ENCODE results near the gene NFAT5.
A peak's percentile ranks its signal among the peaks of the same experiment; 100 is the strongest.
"Not testable (repeated sequence)": the region's sequence is repeated elsewhere in the genome, so short reads cannot be mapped to it uniquely, and the experiment has no call there.

The NFAT5 gene, protein sequence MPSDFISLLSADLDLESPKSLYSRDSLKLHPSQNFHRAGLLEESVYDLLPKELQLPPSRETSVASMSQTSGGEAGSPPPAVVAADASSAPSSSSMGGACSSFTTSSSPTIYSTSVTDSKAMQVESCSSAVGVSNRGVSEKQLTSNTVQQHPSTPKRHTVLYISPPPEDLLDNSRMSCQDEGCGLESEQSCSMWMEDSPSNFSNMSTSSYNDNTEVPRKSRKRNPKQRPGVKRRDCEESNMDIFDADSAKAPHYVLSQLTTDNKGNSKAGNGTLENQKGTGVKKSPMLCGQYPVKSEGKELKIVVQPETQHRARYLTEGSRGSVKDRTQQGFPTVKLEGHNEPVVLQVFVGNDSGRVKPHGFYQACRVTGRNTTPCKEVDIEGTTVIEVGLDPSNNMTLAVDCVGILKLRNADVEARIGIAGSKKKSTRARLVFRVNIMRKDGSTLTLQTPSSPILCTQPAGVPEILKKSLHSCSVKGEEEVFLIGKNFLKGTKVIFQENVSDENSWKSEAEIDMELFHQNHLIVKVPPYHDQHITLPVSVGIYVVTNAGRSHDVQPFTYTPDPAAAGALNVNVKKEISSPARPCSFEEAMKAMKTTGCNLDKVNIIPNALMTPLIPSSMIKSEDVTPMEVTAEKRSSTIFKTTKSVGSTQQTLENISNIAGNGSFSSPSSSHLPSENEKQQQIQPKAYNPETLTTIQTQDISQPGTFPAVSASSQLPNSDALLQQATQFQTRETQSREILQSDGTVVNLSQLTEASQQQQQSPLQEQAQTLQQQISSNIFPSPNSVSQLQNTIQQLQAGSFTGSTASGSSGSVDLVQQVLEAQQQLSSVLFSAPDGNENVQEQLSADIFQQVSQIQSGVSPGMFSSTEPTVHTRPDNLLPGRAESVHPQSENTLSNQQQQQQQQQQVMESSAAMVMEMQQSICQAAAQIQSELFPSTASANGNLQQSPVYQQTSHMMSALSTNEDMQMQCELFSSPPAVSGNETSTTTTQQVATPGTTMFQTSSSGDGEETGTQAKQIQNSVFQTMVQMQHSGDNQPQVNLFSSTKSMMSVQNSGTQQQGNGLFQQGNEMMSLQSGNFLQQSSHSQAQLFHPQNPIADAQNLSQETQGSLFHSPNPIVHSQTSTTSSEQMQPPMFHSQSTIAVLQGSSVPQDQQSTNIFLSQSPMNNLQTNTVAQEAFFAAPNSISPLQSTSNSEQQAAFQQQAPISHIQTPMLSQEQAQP (N-terminal part only)

DNA sequence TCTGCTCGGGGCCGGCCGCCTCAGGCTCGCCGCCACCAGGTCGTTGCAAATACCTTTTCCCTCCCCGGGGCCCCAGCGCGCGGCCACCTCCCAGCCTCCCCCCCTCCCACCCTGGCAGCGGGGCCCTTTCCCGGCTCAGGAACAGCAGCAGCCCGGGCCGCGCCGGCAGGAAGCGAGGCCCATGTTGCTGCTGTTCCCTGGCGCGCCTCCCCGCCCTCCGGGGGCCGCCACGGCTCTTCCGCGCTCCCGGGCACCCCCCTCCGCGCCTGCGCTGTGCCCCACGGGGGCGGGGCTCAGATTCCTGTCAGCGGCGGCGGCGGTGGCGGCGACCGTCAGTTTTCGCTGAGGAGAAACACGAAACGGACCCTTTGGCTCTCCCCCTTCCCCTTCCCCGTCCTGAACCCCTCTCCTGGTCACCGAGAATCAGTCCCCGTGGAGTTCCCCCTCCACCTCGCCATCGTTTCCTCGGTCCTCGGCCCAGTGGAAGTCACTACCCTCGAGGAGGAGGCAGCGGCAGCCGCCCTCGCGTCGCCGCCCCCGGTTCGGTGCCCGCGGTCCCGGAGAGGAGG lies at the start of gene NFAT5:
NFAT5 (plus strand) TSS at position 296 of the 569 bp plus-strand sequence. CDS start 336 bp downstream, outside the sequence.
- DNase-seq (ENCODE audit: low read depth in 1 of 2, low spot score in 1 of 2): peak; percentile 82 to 94

DNA sequence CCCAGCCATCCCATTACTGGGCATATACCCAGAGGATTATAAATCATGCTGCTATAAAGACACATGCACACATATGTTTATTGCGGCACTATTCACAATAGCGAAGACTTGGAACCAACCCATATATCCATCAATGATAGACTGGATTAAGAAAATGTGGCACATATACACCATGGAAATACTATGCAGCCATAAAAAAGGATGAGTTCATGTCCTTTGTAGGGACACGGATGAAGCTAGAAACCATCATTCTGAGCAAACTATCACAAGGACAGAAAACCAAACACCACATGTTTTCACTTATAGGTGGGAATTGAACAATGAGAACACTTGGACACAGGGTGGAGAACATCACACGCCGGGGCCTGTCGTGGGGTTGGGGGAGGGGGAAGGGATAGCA lies 47.9 kb upstream of the NFAT5 start:
- DNase-seq (ENCODE audit: low read depth in 1 of 2, low spot score in 1 of 2): not testable (repeated sequence)

DNA sequence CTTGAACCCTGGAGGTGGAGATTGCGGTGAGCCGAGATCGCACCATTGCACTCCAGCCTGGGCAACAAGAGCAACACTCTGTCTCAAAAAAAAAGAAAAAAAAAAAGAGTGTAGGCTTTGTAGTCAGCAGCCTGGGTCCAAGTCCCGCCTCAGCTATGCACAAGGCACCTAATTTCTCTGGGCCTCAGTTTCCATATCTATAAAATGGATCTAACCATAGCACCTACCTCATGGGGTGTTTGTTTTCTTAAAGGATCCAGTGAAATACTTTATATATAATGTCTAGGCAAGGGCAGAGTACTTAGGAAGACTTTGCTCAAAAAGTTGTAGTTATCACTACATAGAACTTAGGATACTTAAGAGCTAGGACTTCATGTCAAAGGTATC lies 45.4 kb upstream of the NFAT5 start:
- DNase-seq (ENCODE audit: low read depth in 1 of 2, low spot score in 1 of 2): no peak

DNA sequence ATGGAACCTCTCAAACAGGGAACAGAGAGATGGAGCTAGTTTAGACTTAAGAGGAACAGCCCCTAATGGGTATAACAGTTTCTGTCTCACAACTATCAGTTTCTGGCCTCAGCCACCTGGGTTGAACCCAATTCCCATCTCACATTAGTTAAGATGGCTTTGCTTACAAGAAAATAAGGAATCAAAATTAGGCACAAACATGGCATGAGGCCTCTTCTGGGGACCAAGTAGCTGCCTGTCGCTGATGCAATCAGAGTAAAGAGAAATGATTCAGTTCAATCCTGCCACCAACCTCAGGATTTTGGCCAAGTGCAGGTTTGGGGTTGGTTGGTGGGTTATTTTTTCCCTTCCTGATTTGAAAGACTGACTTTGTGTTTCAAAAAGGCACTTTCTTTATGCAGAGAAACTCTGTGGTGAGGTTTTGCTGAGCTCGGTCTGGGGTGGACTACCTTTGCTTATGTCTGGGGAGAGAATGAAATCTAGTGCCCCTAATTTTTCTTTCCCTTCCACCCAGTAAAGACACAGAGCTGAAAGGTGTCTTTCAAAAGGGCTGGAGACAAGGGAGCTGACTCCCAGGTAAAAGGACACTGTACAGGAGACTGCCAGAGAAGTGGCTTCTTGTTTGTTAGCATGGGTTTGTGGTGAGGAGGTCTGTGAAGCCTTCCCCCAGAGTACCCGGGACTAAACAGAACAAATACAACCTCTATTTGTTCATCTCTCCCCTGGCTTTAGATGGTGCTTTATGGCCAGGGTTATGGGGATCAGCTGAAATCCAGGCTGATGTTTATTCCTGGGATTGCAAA lies 44.8 kb upstream of the NFAT5 start:
- DNase-seq (ENCODE audit: low read depth in 1 of 2, low spot score in 1 of 2): no peak

DNA sequence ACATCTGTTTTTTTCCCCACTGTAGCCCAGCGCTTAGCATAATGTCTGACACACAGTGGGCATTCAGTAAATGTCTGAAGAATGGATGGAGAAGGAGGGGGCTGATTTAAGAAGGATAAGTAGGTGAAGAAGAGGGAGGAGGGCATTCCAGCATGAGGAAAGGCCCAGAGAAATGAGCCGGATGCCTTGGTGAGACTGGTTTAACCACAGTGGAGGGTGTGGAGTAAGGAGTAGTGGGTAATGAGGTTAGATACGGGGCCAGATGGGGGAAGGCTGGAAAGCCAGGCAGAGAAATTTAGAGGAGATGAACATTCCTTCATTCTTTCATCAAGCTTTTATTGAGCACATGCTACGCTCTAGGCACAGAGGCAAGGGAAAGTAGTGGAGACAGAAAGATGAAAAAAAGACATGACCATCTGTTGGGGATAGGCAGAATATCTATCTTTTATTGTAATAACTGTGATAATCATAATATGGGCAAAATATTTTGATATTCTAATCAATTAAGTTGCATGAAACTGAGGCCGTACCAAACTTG lies 43.7 kb upstream of the NFAT5 start:
- DNase-seq (ENCODE audit: low read depth in 1 of 2, low spot score in 1 of 2): no peak

DNA sequence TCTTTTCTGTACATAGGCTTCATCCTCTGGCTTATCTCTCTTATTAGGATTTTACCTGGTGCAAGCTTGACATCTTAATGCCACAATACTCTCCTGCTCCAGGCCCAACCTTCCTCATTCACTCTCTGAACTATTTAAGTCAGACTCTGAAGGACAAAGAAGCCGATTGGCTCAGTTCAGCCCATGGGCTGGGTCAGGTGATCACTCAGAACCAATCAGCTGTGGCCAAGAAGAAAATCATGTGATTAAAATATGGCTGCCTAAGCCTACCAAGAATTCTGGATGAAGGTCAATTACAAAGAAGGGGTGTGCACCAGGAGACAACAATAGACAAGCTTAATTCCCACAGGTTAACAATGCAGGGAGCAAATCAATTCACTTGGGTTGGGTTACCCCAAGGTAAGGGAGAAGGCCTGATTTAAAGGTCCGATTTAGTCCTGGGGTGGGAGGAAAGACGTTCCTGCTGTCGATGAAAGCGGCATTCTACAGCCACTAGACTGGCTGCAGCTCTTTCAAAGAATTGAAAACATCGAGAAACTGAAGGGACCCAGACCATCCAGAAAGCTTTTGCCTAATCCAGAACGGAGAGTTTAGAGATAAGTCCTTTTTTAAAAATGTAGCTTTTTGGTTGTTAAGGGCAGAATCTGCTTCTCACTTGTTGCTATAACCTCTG lies 42.9 kb upstream of the NFAT5 start:
- DNase-seq (ENCODE audit: low read depth in 1 of 2, low spot score in 1 of 2): no peak

DNA sequence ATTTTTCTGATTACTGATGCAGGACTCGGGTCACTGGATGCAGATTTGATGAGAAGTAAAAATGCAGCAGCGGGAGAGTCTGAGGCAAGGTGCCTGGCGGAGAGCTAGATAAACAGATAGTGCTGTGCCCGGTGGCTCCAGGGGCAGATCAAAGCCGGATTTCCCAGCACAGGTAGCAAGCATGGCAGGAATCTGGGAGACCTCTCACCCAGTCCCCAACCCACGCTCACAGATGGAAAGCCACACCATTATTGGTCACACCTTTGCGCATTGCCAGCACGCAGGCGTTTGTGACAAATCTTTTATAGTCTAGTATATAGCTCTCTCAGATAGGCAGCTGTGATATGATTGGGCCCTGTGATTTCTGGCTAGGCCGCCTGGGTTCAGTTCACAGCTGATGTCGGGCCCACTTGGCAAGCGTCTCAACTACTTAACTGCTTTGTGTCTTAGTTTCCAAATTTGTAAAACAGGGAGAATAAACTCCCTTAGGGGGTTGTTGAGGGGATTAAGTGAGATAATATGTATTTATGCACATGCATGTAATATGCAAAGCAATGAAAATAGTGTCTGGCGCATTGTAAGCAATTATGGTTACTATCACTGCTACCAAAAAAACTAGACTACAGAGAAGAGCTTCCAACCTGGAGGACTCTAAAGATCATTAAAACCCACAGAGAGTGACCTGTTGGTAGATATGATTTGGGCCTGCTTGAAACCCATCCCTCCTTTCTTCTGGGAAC lies 42.0 kb upstream of the NFAT5 start:
- no peak for DNase-seq (ENCODE audit: low read depth in 1 of 2, low spot score in 1 of 2)

DNA sequence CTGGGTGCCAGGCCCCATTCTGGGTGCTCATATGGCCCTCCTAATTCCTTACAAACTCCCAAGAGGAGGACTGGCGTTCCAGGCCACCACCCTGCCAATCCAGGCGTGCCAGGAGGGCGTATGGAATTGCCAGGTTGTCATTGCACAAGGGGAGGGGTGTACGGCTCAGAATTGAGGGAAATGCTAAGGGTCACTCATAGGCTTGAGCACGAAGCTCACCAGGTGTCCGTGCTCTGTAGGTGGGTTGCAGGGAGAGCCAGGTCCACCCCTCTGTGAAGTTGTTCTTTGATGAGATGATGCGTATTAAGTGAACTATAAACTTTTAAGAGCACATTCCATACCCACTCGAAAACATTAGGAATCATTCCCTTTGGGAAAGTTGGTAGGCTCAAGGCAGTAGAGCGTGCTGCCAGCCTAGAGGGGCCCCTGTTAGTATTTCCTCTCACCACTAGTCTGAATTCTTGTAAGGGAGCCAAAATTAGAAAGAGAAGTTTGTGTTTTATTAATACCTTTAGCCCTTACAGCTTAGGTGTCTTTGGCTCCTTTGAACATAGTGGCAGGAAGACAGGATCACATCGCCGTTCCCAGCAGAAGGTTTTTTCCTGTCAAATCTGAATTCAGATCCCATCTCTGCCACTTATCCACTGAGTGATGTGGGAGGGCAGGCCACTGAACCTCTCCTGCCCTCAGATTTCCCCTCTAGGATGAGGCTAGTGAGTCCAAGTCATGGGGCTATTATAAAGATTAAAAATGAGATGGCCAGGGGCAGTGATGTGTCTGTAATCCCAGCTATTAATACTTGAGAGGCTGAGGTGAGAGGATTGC lies 38.7 kb upstream of the NFAT5 start:
- DNase-seq (ENCODE audit: low read depth in 1 of 2, low spot score in 1 of 2): no peak

DNA sequence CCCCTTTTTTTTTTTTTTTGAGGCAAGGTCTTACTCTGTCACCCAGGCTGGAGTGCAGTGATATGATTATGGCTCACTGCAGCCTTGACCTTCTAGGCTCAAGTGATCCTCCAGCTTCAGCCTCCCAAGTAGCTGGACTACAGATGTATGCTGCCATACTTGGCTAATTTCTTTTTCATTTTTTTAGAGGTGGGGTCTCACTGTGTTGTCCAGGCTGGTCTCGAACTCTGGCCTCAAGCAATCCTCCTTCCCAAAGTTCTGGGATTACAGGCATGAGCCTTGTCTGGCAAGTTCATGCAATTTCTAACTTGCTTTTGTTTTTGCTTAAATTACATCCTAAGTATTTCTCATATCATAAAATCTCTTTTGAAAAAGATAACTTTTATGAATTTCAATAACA lies 33.8 kb upstream of the NFAT5 start:
- no peak for DNase-seq (ENCODE audit: low read depth in 1 of 2, low spot score in 1 of 2)

DNA sequence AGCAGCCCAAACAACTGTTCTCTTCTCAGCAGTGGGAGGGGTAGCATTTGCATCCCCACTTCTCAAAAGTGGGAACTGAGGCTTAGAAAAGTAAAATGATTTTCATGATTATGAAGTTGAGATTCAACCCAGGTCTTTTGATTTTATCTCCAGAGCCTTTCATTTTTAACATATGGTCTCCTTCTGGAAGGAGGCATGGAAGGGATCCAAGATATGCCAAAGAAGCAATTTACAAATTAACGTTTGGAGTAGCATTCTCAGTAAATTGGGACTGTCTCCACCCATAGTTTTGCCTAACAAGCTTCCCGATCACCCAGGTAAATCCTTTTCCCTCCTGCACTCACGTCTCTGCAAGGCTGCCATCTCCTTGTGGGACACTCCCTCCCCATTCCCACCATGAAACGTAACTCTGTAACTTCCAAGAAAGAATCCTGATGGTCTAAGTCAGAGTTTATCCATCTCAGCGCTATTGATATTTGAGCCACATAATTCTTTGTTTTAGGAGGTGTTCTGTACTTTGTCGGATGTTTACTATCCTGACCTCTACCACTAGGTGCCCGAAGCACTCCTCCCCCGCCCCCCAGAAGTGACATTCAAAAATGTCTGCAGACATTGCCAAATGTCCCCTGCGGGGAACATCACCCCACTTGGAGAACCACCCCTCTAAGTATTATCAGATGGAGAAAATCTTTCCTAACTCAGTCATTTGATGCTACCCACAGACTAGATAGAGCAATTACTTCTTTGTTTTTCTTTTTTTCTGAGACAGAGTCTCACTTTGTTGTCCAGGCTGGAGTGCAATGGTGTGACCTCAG lies 32.9 kb upstream of the NFAT5 start:
- no peak for DNase-seq (ENCODE audit: low read depth in 1 of 2, low spot score in 1 of 2)

DNA sequence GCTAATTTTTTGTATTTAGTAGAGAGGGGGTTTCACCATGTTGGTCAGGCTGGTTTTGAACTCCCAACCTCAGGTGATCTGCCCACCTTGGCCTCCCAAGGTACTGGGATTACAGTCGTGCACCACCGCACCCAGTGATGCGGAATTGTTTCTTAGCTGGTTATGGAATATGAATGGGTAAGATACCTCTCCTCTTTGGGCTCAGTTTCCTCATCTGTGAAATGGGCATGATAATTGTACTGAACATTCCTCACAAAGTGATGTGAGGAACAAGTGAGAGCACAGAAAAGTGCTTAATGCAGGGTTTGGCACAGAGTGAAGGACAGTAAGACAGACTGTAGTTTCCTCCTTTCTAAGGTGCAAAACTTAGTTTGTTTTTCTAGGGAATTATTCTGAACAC lies 31.0 kb upstream of the NFAT5 start:
- no peak for DNase-seq (ENCODE audit: low read depth in 1 of 2, low spot score in 1 of 2)

DNA sequence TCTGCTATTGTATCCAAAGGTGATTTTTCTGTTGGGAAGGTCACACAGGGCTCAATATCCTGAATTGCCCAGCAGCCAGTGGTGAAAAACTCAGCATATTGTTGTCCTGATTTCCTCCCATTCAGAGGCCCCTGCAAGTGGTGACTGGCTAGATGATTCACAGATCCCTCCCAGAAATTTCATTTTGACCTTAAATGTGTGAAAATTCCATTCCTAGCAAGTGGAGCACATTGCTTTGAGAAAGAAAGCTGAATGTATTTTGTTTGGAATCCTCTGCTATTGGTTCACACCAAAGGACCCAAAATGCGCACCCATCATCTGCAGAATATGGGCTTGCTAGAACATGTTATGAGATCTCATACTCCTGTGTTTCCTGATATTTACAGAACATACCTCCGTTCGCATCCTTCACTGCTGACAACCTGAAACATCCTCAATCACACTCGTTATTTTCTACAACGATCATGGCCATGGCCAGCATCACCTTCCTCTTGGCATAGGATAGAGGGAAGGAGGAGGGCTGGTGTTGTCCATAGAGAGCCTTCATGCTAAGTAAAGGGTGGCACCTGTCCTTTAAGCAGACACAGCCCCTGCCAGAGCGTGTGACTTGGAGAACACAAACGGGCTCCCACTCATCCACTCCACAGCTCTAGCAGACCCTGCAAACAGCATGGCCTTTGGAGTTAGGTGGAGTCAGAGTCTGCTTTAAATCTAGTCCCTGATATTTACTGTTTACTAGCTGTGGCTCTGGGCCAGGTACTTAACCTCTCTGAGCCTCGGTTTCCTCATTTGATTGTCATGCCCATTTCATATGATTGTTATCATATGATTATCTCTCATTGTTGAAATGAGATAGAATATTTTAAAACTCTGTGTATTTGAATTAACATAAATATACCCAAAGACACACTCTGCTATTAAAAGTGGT lies 30.4 kb upstream of the NFAT5 start:
- no peak for DNase-seq (ENCODE audit: low read depth in 1 of 2, low spot score in 1 of 2)

DNA sequence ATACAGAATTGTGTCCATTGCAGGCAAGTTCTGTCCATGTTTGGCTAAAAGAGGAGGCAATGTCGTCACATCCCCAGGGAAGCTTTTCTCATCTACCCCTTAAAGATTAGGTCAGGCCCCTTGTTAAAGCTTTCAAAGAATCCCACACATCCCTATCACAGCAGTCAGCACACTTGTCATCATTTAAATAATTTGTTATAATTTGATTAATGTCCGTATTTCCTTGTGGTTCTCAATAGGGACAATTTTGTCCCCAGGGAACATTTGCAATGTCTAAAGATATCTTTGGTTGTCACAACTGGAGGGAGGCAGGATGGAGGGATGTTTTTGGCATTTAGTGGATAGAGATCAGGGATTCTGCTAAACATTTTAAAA lies 28.1 kb upstream of the NFAT5 start:
- no peak for DNase-seq (ENCODE audit: low read depth in 1 of 2, low spot score in 1 of 2)

DNA sequence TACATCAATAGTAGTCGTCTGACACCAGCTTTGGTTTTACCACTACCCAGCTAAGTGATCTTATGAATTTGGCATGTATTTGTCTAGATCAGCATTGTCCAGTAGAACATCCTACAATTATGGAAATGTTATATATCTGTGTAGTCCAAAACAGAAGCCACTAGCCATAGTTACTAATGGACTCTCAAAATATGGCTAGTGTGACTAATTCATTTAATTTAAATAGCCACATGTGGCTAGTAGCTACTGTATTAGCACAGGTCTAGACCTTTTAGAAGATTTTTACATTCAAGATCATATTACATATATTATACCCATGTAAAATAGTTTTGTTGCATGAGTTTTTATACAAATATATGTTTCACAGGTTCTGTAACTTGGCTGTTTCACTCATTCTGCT lies 27.0 kb upstream of the NFAT5 start:
- DNase-seq (ENCODE audit: low read depth in 1 of 2, low spot score in 1 of 2): no peak

DNA sequence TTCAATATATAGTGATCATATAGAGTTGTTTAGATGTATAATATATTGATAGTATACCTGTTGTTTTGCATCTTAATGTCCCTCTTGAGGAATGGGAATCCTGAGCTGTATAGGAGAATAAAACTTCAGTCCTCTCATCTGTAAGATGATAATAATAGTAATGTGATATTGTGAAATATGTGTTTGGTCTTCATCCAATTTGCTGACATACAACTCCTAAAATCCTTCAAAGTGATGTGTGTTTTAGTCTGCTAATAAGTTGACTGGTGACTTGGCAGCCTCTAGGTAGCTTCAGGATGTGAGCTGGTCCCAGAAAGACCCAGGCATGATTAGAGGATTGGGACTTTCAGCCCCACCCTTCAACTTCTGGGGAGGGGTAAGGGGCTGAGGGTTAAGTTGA lies 22.8 kb upstream of the NFAT5 start:
- no peak for DNase-seq (ENCODE audit: low read depth in 1 of 2, low spot score in 1 of 2)

DNA sequence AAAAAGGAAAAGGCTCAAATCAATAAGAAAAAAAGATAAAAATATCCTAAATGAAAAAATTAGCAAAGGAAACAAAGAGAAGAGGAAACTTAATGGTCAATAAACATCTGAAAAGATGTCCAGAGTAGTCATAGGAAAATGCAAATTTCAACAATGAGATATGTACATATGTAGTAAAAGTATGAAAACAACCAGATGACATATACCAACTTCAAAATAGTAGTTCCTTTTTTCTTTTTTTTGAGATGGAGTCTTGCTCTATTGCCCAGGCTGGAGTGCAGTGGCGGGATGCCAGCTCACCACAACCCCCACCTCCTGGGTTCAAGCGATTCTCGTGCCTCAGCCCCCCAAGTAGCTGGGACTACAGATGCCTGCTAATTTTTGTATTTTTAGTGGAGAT lies 21.7 kb upstream of the NFAT5 start:
- no peak for DNase-seq (ENCODE audit: low read depth in 1 of 2, low spot score in 1 of 2)

Data from activated CD4-positive, alpha-beta T cell treated with anti-CD3 and anti-CD28 coated beads, Interleukin-2, amount 50 U/mL, for 24 hours (primary cell).